GM23338 (cell line): ENCODE data around the gene MYH7. TPM values are rescaled to one million over a fixed set of nuclear protein-coding genes. Genes with fewer than 3 reads are reported as not detected.
"Not testable (repeated sequence)": the region's sequence is repeated elsewhere in the genome, so short reads cannot be mapped to it uniquely, and the experiment has no call there.

Experiments used
- ATAC-seq: fragments of 200-7000 bp; cut with Tn5 transposase; 3 replicates; pipeline ENCODE4 v1.9.1; 2020
- DNase-seq: peaks from one replicate; pipeline ENCODE4 v3.0.0-alpha.2; 2015; ENCODE audit warnings: low spot score
- H2AFZ ChIP-seq: fragments of 200-600 bp; sonication (generic); 2 replicates; pipeline ENCODE4 v1.8.0; 2016; ENCODE audit warnings: antibody characterized with exemption, mild to moderate bottlenecking, moderate library complexity
- H3F3A ChIP-seq: fragments of 200-600 bp; sonication (generic); replicated peaks from 2 replicates; pipeline ENCODE4 v1.8.0; 2017; ENCODE audit warnings: antibody characterized with exemption, mixed run types, low read depth
- H3K27ac ChIP-seq: fragments of 200-600 bp; sonication (generic); 2 replicates; pipeline ENCODE4 v1.6.1; 2016; ENCODE audit warnings: low read depth
- H3K27me3 ChIP-seq: fragments of 200-600 bp; sonication (generic); 2 replicates; pipeline ENCODE4 v1.8.0; 2016; ENCODE audit warnings: mild to moderate bottlenecking, mixed run types, moderate library complexity; ENCODE audit not compliant: insufficient read depth
- H3K36me3 ChIP-seq: fragments of 200-600 bp; sonication (generic); 2 replicates; pipeline ENCODE4 v1.8.0; 2016; ENCODE audit warnings: mild to moderate bottlenecking; ENCODE audit not compliant: insufficient read depth
- H3K4me1 ChIP-seq: fragments of 200-600 bp; sonication (generic); 2 replicates; pipeline ENCODE4 v1.8.0; 2016; ENCODE audit warnings: mild to moderate bottlenecking, moderate library complexity; ENCODE audit not compliant: insufficient read depth
- H3K4me2 ChIP-seq: fragments of 200-600 bp; sonication (generic); 2 replicates; pipeline ENCODE4 v1.7.1; 2017; ENCODE audit warnings: mixed run types
- H3K4me3 ChIP-seq: fragments of 200-600 bp; sonication (generic); 2 replicates; pipeline ENCODE4 v1.6.1; 2016; ENCODE audit warnings: mixed run types
- H3K79me2 ChIP-seq: fragments of 200-600 bp; sonication (generic); replicated peaks from 2 replicates; pipeline ENCODE4 v1.8.0; 2017; ENCODE audit warnings: mild to moderate bottlenecking; ENCODE audit not compliant: insufficient read depth
- H3K9me2 ChIP-seq: fragments of 200-600 bp; sonication (generic); 2 replicates; pipeline ENCODE4 v1.8.0; 2017; ENCODE audit not compliant: insufficient read depth
- H4K20me1 ChIP-seq: fragments of 200-600 bp; sonication (generic); replicated peaks from 2 replicates; pipeline ENCODE4 v1.8.0; 2017; ENCODE audit warnings: mild to moderate bottlenecking; ENCODE audit not compliant: insufficient read depth
- H3K27ac Mint-ChIP-seq: 2 replicates; pipeline ENCODE4 v1.8.0; 2020; ENCODE audit warnings: inconsistent platforms, mild to moderate bottlenecking, moderate library complexity, mixed read lengths
- H3K27me3 Mint-ChIP-seq: 3 replicates; pipeline ENCODE4 v1.8.0; 2022; ENCODE audit warnings: low read depth, mild to moderate bottlenecking, moderate library complexity, mixed read lengths, inconsistent platforms; ENCODE audit not compliant: insufficient read depth, poor library complexity
- H3K36me3 Mint-ChIP-seq: 3 replicates; pipeline ENCODE4 v1.8.0; 2021; ENCODE audit warnings: low read depth, mild to moderate bottlenecking, inconsistent platforms, moderate library complexity, mixed read lengths
- H3K4me1 Mint-ChIP-seq: 3 replicates; pipeline ENCODE4 v1.8.0; 2020; ENCODE audit warnings: mild to moderate bottlenecking, inconsistent platforms, mixed read lengths
- H3K4me3 Mint-ChIP-seq: 3 replicates; pipeline ENCODE4 v1.8.0; 2021; ENCODE audit warnings: moderate library complexity, mild to moderate bottlenecking, inconsistent platforms, mixed read lengths
- H3K9me3 Mint-ChIP-seq: 3 replicates; pipeline ENCODE4 v1.8.0; 2020; ENCODE audit warnings: moderate library complexity, mild to moderate bottlenecking, inconsistent platforms, mixed read lengths
- NANOG ChIP-seq: IDR thresholded peaks from 2 replicates; pipeline ENCODE4 v1.6.1; 2016; ENCODE audit warnings: antibody characterized with exemption, borderline replicate concordance
- ZNF462 ChIP-seq: fragments of 250-450 bp; sonication (Bioruptor Pico); IDR thresholded peaks from 2 replicates; pipeline ENCODE4 v1.5.0; 2020; ENCODE audit warnings: mild to moderate bottlenecking, moderate library complexity
- polyA plus RNA-seq: library from polyadenylated mRNA; unstranded; fragments of >200 nt; fragmentation: Nextera tagmentation; extraction: Ambion mirVana; gene quantifications from 2 replicates; pipeline ENCODE4 v1.2.1, GENCODE V29; 2016
- total RNA-seq: library from RNA; depleted of rRNA; stranded (reverse); fragments of >200 nt; shearing (Covaris generic); gene quantifications from 2 replicates; pipeline ENCODE4 v1.2.3, GENCODE V29; 2014
- TF ChIP-seq, protein P1 (sequence below): IDR thresholded peaks from one replicate; pipeline ENCODE4 v1.6.1; 2018; ENCODE audit warnings: antibody characterized with exemption; ENCODE audit not compliant: unreplicated experiment

Gene MYH7
- total and polyA plus RNA-seq, 2 experiments from 2014 or later = not detected

GRCh38 chr14:23386999-23387398, 48.5 kb downstream of the MYH7 start (continued):
- TF ChIP-seq ZNF462 (no peak), NANOG (no peak)
- TF ChIP-seq, protein P1, sequence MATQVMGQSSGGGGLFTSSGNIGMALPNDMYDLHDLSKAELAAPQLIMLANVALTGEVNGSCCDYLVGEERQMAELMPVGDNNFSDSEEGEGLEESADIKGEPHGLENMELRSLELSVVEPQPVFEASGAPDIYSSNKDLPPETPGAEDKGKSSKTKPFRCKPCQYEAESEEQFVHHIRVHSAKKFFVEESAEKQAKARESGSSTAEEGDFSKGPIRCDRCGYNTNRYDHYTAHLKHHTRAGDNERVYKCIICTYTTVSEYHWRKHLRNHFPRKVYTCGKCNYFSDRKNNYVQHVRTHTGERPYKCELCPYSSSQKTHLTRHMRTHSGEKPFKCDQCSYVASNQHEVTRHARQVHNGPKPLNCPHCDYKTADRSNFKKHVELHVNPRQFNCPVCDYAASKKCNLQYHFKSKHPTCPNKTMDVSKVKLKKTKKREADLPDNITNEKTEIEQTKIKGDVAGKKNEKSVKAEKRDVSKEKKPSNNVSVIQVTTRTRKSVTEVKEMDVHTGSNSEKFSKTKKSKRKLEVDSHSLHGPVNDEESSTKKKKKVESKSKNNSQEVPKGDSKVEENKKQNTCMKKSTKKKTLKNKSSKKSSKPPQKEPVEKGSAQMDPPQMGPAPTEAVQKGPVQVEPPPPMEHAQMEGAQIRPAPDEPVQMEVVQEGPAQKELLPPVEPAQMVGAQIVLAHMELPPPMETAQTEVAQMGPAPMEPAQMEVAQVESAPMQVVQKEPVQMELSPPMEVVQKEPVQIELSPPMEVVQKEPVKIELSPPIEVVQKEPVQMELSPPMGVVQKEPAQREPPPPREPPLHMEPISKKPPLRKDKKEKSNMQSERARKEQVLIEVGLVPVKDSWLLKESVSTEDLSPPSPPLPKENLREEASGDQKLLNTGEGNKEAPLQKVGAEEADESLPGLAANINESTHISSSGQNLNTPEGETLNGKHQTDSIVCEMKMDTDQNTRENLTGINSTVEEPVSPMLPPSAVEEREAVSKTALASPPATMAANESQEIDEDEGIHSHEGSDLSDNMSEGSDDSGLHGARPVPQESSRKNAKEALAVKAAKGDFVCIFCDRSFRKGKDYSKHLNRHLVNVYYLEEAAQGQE = no peak

DNA sequence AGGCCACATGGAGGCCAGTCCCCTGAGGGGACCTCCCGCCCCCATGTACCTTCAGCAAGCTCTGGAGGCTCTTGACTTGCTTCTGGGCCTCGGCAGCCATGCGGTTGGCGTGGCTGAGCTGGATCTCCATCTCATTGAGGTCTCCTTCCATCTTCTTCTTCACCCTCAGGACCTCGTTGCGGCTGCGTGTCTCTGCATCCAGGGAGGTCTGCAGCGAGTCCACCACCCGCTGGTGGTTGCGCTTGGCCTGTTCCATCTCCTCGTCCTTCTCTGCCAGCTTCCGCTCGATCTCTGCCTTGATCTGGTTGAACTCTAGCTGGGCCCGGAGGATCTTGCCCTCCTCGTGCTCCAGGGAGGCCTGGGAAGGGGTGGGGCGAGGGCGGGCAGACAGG, 49.2 kb downstream of the MYH7 start:
- H3K36me3 ChIP-seq, H3K79me2 ChIP-seq, H3K4me1 Mint-ChIP-seq, H3K36me3 Mint-ChIP-seq, H3K4me1 ChIP-seq, H4K20me1 ChIP-seq, H2AFZ ChIP-seq, H3K9me3 Mint-ChIP-seq, H3K27me3 Mint-ChIP-seq, H3K27ac ChIP-seq, H3K4me3 Mint-ChIP-seq, H3K27me3 ChIP-seq, DNase-seq, H3K4me3 ChIP-seq, H3K27ac Mint-ChIP-seq, H3K4me2 ChIP-seq, ATAC-seq, H3F3A ChIP-seq, H3K9me2 ChIP-seq: not testable (repeated sequence)
